Activated CD4-positive, alpha-beta memory T cell treated with anti-CD3 and anti-CD28 coated beads, Interleukin-2, amount 10 ng/mL, durations not matched to agents 7 days and 5 days (primary cell): ENCODE data around the gene RGPD5. TPM values are rescaled to one million over a fixed set of nuclear protein-coding genes. Genes with fewer than 3 reads are reported as not detected.
"Not testable (repeated sequence)": the region's sequence is repeated elsewhere in the genome, so short reads cannot be mapped to it uniquely, and the experiment has no call there.

ENCODE experiments used
- CTCF ChIA-PET: fragments of 350-600 bp; sonication (Branson Sonifier 250); formaldehyde crosslinking; loops from one replicate; lab custom pipeline; 2021; ENCODE audit warnings: antibody characterized with exemption, inconsistent platforms; lab: Charles Lee
- POLR2A ChIA-PET: fragments of 350-600 bp; sonication (Branson Sonifier 250); formaldehyde crosslinking; loops from one replicate; lab custom pipeline; 2021; ENCODE audit warnings: antibody characterized with exemption; lab: Charles Lee
- DNase-seq: peaks from one replicate; pipeline ENCODE4 v3.0.0-alpha.2; 2020
- H3K27ac Mint-ChIP-seq: one replicate; pipeline ENCODE4 v1.8.0; 2021; ENCODE audit warnings: mild to moderate bottlenecking, mixed read lengths
- H3K27me3 Mint-ChIP-seq: one replicate; pipeline ENCODE4 v1.8.0; 2021; ENCODE audit warnings: mixed read lengths
- H3K36me3 Mint-ChIP-seq: one replicate; pipeline ENCODE4 v1.8.0; 2021; ENCODE audit warnings: low read depth, mixed read lengths
- H3K4me1 Mint-ChIP-seq: one replicate; pipeline ENCODE4 v1.8.0; 2021; ENCODE audit warnings: mixed read lengths
- H3K4me3 Mint-ChIP-seq: one replicate; pipeline ENCODE4 v1.8.0; 2021; ENCODE audit warnings: mild to moderate bottlenecking, mixed read lengths
- H3K9me3 Mint-ChIP-seq: one replicate; pipeline ENCODE4 v1.8.0; 2021; ENCODE audit warnings: mixed read lengths
- total RNA-seq, 2 experiments: library from RNA; stranded (reverse); gene quantifications; one replicate each; pipeline ENCODE4 v1.2.3, GENCODE V29; 2021

Gene RGPD5
- total RNA-seq, result 10 to 100 TPM; 16.1 to 20.3 TPM

- H3K27ac Mint-ChIP-seq, H3K9me3 Mint-ChIP-seq, H3K27me3 Mint-ChIP-seq, H3K36me3 Mint-ChIP-seq, POLR2A ChIA-PET, H3K4me3 Mint-ChIP-seq, DNase-seq, H3K4me1 Mint-ChIP-seq, CTCF ChIA-PET: not testable (repeated sequence)
These were observed at the start of gene RGPD5 for GRCh38 chr2:109794074-109794737. TSS of gene RGPD5 (plus strand) at chr2:109794305. CDS start at chr2:109794466, 161 bp downstream.

GRCh38 chr2:109751572-109751971 is 42.5 kb upstream of the RGPD5 start:
- DNase-seq, H3K9me3 Mint-ChIP-seq, H3K4me1 Mint-ChIP-seq, H3K27me3 Mint-ChIP-seq, CTCF ChIA-PET, POLR2A ChIA-PET, H3K36me3 Mint-ChIP-seq, H3K27ac Mint-ChIP-seq, H3K4me3 Mint-ChIP-seq: not testable (repeated sequence)

GRCh38 chr2:109757163-109757824 is 36.8 kb upstream of the RGPD5 start:
- POLR2A ChIA-PET, H3K36me3 Mint-ChIP-seq, CTCF ChIA-PET, H3K27ac Mint-ChIP-seq, H3K4me1 Mint-ChIP-seq, H3K9me3 Mint-ChIP-seq, DNase-seq, H3K27me3 Mint-ChIP-seq, H3K4me3 Mint-ChIP-seq: not testable (repeated sequence)

- H3K36me3 Mint-ChIP-seq, H3K9me3 Mint-ChIP-seq, H3K4me1 Mint-ChIP-seq, H3K27me3 Mint-ChIP-seq, POLR2A ChIA-PET, CTCF ChIA-PET, DNase-seq, H3K4me3 Mint-ChIP-seq, H3K27ac Mint-ChIP-seq: not testable (repeated sequence)
These were observed 33.7 kb upstream of the RGPD5 start for GRCh38 chr2:109760265-109761042.

GRCh38 chr2:109761043-109761454 is 33.1 kb upstream of the RGPD5 start:
- H3K4me1 Mint-ChIP-seq, H3K27me3 Mint-ChIP-seq, H3K36me3 Mint-ChIP-seq, CTCF ChIA-PET, POLR2A ChIA-PET, H3K9me3 Mint-ChIP-seq, H3K4me3 Mint-ChIP-seq, DNase-seq, H3K27ac Mint-ChIP-seq: not testable (repeated sequence)

GRCh38 chr2:109761976-109762375 is 32.1 kb upstream of the RGPD5 start:
- H3K36me3 Mint-ChIP-seq, DNase-seq, H3K27ac Mint-ChIP-seq, H3K27me3 Mint-ChIP-seq, CTCF ChIA-PET, H3K9me3 Mint-ChIP-seq, POLR2A ChIA-PET, H3K4me3 Mint-ChIP-seq, H3K4me1 Mint-ChIP-seq: not testable (repeated sequence)

GRCh38 chr2:109766074-109766473 is 28.0 kb upstream of the RGPD5 start:
- CTCF ChIA-PET, H3K9me3 Mint-ChIP-seq, H3K27ac Mint-ChIP-seq, H3K4me1 Mint-ChIP-seq, H3K4me3 Mint-ChIP-seq, POLR2A ChIA-PET, H3K27me3 Mint-ChIP-seq, H3K36me3 Mint-ChIP-seq, DNase-seq: not testable (repeated sequence)

GRCh38 chr2:109766886-109767578 is 27.1 kb upstream of the RGPD5 start:
- CTCF ChIA-PET, H3K27me3 Mint-ChIP-seq, H3K27ac Mint-ChIP-seq, DNase-seq, H3K4me3 Mint-ChIP-seq, H3K36me3 Mint-ChIP-seq, H3K4me1 Mint-ChIP-seq, H3K9me3 Mint-ChIP-seq, POLR2A ChIA-PET: not testable (repeated sequence)

- POLR2A ChIA-PET, H3K4me3 Mint-ChIP-seq, H3K4me1 Mint-ChIP-seq, H3K9me3 Mint-ChIP-seq, CTCF ChIA-PET, DNase-seq, H3K36me3 Mint-ChIP-seq, H3K27ac Mint-ChIP-seq, H3K27me3 Mint-ChIP-seq: not testable (repeated sequence)
These were observed 25.2 kb upstream of the RGPD5 start for GRCh38 chr2:109768934-109769333.

- H3K9me3 Mint-ChIP-seq, H3K4me3 Mint-ChIP-seq: not testable (repeated sequence)
These were observed 15.0 kb upstream of the RGPD5 start for GRCh38 chr2:109779118-109779517.

GRCh38 chr2:109781147-109781816 is 12.8 kb upstream of the RGPD5 start:
- H3K27me3 Mint-ChIP-seq, H3K9me3 Mint-ChIP-seq, DNase-seq, H3K4me3 Mint-ChIP-seq, H3K4me1 Mint-ChIP-seq, POLR2A ChIA-PET, H3K36me3 Mint-ChIP-seq, CTCF ChIA-PET, H3K27ac Mint-ChIP-seq: not testable (repeated sequence)

More at GRCh38 chr2:109779118-109779517, 15.0 kb upstream of the RGPD5 start:
- POLR2A ChIA-PET, CTCF ChIA-PET, H3K36me3 Mint-ChIP-seq, H3K4me1 Mint-ChIP-seq, DNase-seq, H3K27me3 Mint-ChIP-seq, H3K27ac Mint-ChIP-seq: not testable (repeated sequence)

- H3K9me3 Mint-ChIP-seq, H3K4me3 Mint-ChIP-seq, H3K4me1 Mint-ChIP-seq, DNase-seq, H3K27ac Mint-ChIP-seq, CTCF ChIA-PET, H3K36me3 Mint-ChIP-seq, POLR2A ChIA-PET, H3K27me3 Mint-ChIP-seq: not testable (repeated sequence)
These were observed 11.6 kb upstream of the RGPD5 start for GRCh38 chr2:109782446-109782993.
